Ecto neural progenitor cell (in vitro differentiated cells): ENCODE results near the gene SLC66A1.

Source experiments
- DNase-seq: peaks from one replicate; pipeline ENCODE4 v3.0.0-alpha.2; 2018; ENCODE audit warnings: low spot score

The SLC66A1 gene

DNA sequence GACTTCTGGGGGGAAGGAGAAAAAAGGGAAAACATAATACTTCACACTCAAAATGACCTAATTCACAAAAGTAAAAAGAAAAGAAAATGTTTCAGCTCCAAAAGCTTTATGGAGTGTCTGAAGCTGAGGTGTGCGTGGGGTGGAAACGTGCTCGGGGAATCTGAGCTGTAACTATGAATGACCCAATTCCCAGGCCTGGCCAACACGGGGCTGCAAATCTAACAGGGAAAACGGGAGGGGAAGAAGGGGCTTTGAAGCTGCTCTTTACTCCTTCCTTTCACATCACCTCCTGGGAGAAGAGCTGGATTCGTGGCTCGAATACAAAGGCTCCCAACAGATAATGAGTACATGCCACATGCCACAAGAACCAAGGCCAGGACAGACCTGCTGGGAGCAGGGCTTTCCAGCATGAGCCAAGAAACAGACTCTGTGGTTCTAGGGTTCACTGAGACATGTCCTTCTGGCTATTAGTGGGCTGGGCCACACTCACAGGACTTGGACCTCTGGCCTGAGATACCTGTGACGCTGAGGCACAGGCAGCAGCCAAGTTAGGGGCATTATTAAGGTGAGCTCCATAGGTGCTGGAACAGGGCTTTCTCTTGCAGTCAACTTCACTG is 51.5 kb downstream of the SLC66A1 start:
- no peak for DNase-seq

DNA sequence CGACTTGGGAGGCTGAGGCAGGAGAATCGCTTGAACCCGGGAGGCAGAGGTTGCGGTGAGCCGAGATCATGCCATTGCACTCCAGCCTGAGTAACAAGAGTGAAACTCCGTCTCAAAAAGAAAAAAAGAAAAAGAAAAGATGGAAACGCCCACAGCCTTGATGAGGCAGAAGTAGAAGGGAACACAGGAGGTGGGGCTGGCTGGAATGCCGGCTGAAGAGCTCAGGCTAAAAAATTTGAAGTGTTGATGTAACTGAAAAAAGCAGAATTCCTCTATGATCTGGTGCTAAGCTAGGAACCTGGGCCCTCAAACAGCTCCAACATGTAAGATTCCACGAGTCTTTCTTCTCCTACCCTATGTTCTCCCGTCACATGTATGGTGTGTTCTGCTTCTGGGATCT is 53.6 kb downstream of the SLC66A1 start:
- no peak for DNase-seq

DNA sequence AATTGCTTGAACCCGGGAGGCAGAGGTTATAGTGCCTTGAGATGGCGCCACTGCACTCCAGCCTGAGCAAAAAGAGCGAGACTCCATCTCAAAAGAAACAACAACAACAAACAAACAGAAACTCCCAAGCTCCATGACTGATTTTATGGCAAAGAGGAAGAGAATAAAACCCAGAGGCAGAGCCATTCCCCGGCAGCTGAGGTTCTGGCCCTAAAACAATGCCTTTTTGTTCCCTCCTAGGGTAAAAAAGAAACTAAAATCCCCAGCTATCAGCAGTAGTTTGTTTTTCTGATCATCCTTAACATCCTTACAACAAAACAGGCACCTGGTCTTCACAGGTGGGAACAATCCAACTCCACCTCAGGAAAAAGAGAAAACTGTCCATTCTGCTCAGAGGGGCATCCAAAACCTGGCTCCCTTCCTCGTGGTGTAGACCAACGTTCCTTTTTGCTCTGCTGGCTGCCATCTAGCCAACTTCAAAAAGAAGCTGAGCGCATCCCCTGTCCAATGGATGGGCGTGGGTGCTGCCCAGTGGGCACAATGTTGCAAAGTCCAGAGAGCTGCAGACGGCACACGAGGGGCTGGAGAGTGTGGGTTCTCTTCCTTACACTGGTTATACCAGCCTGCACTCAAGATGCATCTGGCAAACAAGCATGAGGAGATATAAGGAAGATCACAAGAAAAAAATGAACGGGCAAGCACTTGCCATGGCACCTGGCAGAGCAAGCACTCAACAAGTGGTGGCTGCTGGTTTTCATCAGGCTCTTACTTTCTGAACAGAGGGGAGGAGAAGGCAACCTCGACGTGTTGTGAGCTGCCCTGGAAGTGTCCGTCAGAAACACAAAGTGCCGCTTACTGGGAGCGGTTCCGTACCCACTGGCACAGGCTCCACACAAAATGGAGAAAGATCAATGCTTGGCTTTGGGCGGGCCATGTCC is 54.7 kb downstream of the SLC66A1 start:
- no peak for DNase-seq

- no peak for DNase-seq
These were observed 55.5 kb downstream of the SLC66A1 start for GRCh38 chr1:19367584-19368041.

GRCh38 chr1:19368050-19368449 is 55.9 kb downstream of the SLC66A1 start:
- DNase-seq: no peak

DNA sequence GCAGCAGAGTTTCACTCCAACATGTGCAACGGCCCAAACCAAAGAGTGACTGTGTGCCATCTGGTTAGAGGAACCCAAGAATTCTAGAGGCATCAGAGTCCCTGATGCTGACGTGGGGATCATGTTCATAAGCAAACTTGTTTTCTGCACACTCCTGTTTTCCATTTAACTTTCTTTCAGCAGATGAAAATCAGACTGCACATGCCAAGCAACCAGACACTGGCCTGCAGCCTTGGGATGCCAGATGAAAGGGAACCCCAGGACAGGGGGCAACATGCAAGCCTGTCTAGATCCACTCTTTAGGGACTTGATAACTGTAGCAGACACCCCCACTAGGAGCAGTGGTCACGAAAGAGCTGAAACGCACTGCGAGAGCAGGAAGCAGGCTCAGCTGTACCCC is 56.8 kb downstream of the SLC66A1 start:
- no peak for DNase-seq

DNA sequence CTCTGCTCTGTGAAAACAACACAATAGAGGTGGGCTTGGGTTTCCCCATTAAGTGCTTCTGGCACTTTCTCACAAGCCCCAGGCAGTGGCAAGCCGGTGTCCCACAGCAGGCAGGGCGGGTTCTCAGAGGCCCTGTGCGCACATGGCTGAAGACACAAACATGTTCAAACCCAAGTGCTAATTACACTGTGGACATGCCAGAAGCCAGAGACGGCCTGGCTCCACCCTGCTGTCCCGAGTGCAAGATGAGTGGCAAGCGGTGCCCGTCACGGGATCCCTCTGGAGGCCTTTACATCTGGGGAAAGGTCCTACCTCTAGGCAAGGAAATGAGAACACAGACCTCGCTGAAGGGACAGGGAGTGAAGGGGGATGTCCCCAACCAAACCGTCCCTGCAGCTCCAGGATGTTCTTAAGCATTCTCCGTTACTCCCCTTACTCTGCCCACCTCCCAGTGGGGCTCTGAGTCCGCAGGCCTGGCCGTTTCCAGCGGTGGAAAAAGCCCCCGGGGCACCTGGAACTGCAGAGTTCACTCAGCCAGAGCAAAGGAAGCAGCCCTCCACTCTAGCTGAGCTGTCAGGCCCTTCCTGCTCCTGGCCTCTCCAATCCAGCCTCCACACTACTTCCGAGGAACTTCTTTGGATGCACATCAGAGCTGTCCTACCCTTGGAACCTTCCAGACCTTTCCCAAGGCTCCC is 57.4 kb downstream of the SLC66A1 start:
- DNase-seq: no peak

GRCh38 chr1:19370453-19371170 is 58.5 kb downstream of the SLC66A1 start:
- no peak for DNase-seq

DNA sequence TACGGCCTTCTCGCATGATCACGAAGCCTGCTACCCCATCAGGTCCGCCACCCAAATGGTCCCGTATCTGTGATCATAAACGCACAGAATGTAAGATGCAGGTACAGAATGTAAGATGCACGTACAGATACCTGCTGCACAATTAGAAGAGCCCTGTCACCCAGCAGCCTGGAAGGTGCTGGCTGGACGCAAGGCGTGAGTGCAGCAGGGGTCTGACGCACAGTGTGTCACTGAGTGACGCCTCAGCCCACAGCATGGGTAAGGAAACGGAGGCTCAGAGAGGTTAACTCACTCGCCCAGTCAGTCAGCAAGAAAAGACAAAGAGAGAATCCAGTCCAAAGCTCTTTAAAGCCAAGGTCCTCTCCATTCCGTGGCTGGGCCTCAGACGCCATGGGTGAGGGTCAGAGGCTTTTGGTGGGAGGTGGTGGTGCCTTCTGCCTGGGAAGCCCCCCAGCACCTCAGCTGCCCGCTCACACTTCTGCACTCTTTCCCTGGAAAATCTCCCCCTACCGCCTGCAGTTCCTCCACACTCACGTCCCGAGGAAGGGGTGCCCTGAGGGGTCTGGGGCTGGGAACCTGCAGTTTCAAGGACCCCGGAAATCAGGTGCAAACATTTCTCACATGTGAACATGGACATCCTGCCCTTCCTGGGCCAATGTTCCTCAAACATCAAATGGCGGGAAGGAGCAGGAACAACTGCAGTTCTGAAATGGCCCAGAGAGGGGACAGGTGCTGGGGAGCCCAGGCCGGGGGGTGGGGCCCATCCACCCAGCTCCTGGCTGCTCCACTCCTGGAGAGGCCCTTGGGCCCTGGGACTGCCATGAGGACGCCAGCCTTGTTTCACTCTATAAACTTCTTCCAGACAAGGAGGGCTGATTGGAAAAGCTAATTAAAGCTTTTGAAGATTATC is 59.4 kb downstream of the SLC66A1 start:
- DNase-seq: no peak

DNA sequence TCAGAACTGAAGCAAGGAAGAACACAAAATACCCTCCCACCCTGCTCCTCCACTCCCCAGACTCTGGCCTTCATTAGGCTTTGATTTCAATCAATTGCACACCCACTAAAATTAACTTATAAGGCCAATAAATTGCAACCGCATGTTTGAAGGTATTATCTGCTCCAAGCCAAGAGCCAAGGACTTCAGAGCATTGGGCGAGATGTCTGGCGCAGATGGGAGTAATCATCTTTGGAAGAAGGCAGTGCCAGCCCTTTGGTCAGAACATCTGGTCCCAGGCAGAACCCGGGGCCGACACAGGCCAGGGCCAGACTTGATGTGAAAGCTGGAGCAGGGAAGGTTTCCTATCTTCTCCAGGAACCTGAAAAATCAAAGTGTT is 60.0 kb downstream of the SLC66A1 start:
- DNase-seq: no peak

GRCh38 chr1:19372602-19373001 is 60.5 kb downstream of the SLC66A1 start:
- DNase-seq: no peak

DNA sequence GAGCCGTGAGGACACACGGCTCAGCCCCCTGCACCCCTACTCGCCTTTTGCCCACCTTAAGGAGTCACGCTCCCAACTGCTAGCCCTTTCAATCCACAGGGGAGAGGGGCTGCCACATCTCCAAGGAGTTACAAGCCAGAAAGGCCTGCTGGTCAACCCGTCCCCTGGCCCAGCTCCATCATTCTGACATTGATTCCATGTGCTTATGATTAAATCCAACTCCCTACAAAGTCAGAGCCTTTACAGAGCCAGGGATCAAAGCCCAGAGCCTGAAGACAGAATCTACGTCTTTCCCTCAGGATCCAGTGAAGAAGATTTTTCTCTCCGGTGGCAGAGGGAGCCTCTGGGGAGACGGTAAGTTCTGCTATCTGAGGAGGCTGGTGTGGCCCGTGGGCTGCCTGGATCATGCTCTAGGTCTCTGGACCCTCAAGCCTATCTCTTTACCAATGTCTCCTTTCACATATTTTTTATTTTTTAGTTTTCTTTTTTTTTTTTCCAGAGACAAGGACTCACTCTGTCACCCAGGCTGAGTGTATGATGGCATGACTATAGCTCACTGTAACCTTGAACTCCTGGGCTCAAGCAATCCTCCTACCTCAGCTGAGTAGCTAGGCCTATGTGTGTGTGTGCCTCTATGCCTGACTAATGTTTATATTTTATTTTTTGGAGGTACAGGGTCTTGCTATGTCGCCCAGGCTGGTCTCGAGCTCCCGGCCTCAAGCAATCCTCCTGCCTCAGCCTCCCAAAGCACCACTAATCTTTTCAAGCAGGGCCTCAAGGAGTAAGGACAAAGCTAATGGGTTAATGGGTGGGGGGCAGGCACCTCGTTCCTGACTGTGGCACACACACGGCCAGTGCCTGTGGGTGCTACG is 61.3 kb downstream of the SLC66A1 start:
- no peak for DNase-seq

GRCh38 chr1:19374083-19374801 is 62.1 kb downstream of the SLC66A1 start:
- DNase-seq: no peak

DNA sequence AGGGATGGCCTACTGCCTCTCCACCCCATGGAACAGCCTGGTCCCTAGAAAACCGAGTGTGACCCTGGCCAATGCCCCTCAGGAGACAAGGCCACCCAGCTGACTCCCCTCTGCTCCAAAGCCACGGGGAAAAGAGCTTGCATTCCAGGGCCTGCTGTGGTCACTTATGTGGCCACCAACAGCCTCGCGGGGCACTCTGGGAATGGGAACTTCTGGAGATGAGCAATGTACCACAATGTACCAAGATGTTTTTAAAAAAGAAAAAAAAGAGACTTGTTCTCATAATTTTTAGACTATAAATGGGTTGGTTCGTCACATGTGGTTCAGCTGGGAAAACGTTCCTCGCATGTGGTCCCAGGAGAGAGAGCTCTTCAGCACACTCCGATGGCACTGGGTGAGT is 62.8 kb downstream of the SLC66A1 start:
- DNase-seq: no peak

GRCh38 chr1:19375631-19376400 is 63.7 kb downstream of the SLC66A1 start:
- no peak for DNase-seq

- no peak for DNase-seq
These were observed 64.6 kb downstream of the SLC66A1 start for GRCh38 chr1:19376428-19377372.
